Measurements from ENCODE around the gene POTEC.
"Not testable (repeated sequence)": the region's sequence is repeated elsewhere in the genome, so short reads cannot be mapped to it uniquely, and the experiment has no call there.

The POTEC gene

GRCh38 chr18:14475520-14475919, 67.9 kb downstream of the POTEC start:
- not testable (repeated sequence) for DNase-seq (ENCODE audit: low read depth); H3K36me3 ChIP-seq (ENCODE audit: control insufficient read depth, insufficient read depth, low read length, severe bottlenecking)

GRCh38 chr18:14474752-14475151, 68.6 kb downstream of the POTEC start:
- H3K9ac ChIP-seq (ENCODE audit: low read length); DNase-seq (ENCODE audit: low read depth); H3K9me3 ChIP-seq (ENCODE audit: control insufficient read depth, low read length); H3K36me3 ChIP-seq (ENCODE audit: control insufficient read depth, insufficient read depth, low read length, severe bottlenecking); H3K4me3 ChIP-seq (ENCODE audit: low read length); H3K27me3 ChIP-seq (replicated peaks; ENCODE audit: control insufficient read depth, insufficient read depth, low read length); H3K4me1 ChIP-seq (ENCODE audit: control insufficient read depth, insufficient read depth, low read length): not testable (repeated sequence)

More at GRCh38 chr18:14475520-14475919, 67.9 kb downstream of the POTEC start:
- not testable (repeated sequence) for H3K9me3 ChIP-seq (ENCODE audit: control insufficient read depth, low read length); H3K4me3 ChIP-seq (ENCODE audit: low read length); H3K4me1 ChIP-seq (ENCODE audit: control insufficient read depth, insufficient read depth, low read length); H3K27me3 ChIP-seq (replicated peaks; ENCODE audit: control insufficient read depth, insufficient read depth, low read length); H3K9ac ChIP-seq (ENCODE audit: low read length)

GRCh38 chr18:14474007-14474720, 69.2 kb downstream of the POTEC start:
- H3K4me1 ChIP-seq (ENCODE audit: control insufficient read depth, insufficient read depth, low read length); H3K9me3 ChIP-seq (ENCODE audit: control insufficient read depth, low read length); H3K36me3 ChIP-seq (ENCODE audit: control insufficient read depth, insufficient read depth, low read length, severe bottlenecking); H3K27me3 ChIP-seq (replicated peaks; ENCODE audit: control insufficient read depth, insufficient read depth, low read length); H3K9ac ChIP-seq (ENCODE audit: low read length); H3K4me3 ChIP-seq (ENCODE audit: low read length); DNase-seq (ENCODE audit: low read depth): not testable (repeated sequence)

GRCh38 chr18:14473250-14474006, 70.0 kb downstream of the POTEC start:
- H3K9ac ChIP-seq (ENCODE audit: low read length); H3K4me1 ChIP-seq (ENCODE audit: control insufficient read depth, insufficient read depth, low read length); H3K9me3 ChIP-seq (ENCODE audit: control insufficient read depth, low read length); DNase-seq (ENCODE audit: low read depth); H3K27me3 ChIP-seq (replicated peaks; ENCODE audit: control insufficient read depth, insufficient read depth, low read length); H3K36me3 ChIP-seq (ENCODE audit: control insufficient read depth, insufficient read depth, low read length, severe bottlenecking); H3K4me3 ChIP-seq (ENCODE audit: low read length): not testable (repeated sequence)

- H3K9ac ChIP-seq (ENCODE audit: low read length); H3K4me1 ChIP-seq (ENCODE audit: control insufficient read depth, insufficient read depth, low read length); H3K27me3 ChIP-seq (replicated peaks; ENCODE audit: control insufficient read depth, insufficient read depth, low read length); DNase-seq (ENCODE audit: low read depth); H3K36me3 ChIP-seq (ENCODE audit: control insufficient read depth, insufficient read depth, low read length, severe bottlenecking); H3K4me3 ChIP-seq (ENCODE audit: low read length); H3K9me3 ChIP-seq (ENCODE audit: control insufficient read depth, low read length): not testable (repeated sequence)
These were observed 72.1 kb downstream of the POTEC start for GRCh38 chr18:14471286-14471685.

- not testable (repeated sequence) for H3K36me3 ChIP-seq (ENCODE audit: control insufficient read depth, insufficient read depth, low read length, severe bottlenecking); H3K9ac ChIP-seq (ENCODE audit: low read length); H3K9me3 ChIP-seq (ENCODE audit: control insufficient read depth, low read length); H3K27me3 ChIP-seq (replicated peaks; ENCODE audit: control insufficient read depth, insufficient read depth, low read length); DNase-seq (ENCODE audit: low read depth); H3K4me1 ChIP-seq (ENCODE audit: control insufficient read depth, insufficient read depth, low read length); H3K4me3 ChIP-seq (ENCODE audit: low read length)
These were observed 73.0 kb downstream of the POTEC start for GRCh38 chr18:14470446-14470845.

- not testable (repeated sequence) for H3K9ac ChIP-seq (ENCODE audit: low read length); H3K9me3 ChIP-seq (ENCODE audit: control insufficient read depth, low read length); H3K36me3 ChIP-seq (ENCODE audit: control insufficient read depth, insufficient read depth, low read length, severe bottlenecking); H3K4me3 ChIP-seq (ENCODE audit: low read length); H3K27me3 ChIP-seq (replicated peaks; ENCODE audit: control insufficient read depth, insufficient read depth, low read length); H3K4me1 ChIP-seq (ENCODE audit: control insufficient read depth, insufficient read depth, low read length)
- DNase-seq (ENCODE audit: low read depth) = peak; percentile 3
These were observed 73.4 kb downstream of the POTEC start for GRCh38 chr18:14470046-14470445.

GRCh38 chr18:14465989-14466388, 77.4 kb downstream of the POTEC start:
- not testable (repeated sequence) for H3K4me3 ChIP-seq (ENCODE audit: low read length); H3K36me3 ChIP-seq (ENCODE audit: control insufficient read depth, insufficient read depth, low read length, severe bottlenecking); H3K27me3 ChIP-seq (replicated peaks; ENCODE audit: control insufficient read depth, insufficient read depth, low read length); H3K9me3 ChIP-seq (ENCODE audit: control insufficient read depth, low read length); H3K9ac ChIP-seq (ENCODE audit: low read length); H3K4me1 ChIP-seq (ENCODE audit: control insufficient read depth, insufficient read depth, low read length); DNase-seq (ENCODE audit: low read depth)
